ENCODE results near the gene LFNG.
A peak's percentile ranks its signal among the peaks of the same experiment; 100 is the strongest.

Gene LFNG

DNA sequence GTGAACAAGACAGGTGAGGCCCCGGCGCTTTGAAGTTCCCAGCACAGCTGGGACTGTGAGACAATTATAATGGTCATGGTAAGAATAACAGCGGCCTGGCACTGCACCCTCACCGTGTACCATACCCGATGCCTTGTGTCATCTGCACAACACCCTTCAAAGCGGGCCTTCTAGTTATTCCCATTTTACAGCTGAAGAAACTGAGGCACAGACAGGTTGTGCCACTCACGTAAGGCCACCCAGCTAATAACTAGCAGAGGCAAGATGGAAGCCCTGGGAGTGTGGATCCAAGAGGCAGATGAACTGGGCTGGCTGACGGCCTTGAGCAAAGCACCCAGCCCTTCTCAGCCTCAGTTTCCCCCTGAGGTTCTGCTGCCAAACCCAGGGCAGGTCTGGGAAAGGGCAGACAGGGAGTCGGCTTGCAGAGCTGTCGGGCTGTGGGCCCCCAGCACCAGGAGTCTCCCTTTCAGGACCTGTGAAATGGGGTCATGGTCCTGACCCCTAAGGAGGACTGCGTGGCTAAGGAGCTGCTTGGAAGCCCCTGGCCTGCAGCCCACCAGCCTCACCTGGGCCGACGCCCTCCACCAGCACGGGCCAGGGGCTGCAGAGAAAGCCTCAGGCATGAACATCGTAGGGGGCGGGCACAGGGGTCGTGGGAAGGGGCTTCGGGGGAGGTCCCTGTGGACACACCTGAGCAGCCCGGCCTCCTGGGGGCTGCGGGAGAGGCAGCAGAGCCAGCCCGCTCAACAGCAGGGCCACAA is 15.3 kb upstream of the LFNG start:
- DNase-seq = no peak

DNA sequence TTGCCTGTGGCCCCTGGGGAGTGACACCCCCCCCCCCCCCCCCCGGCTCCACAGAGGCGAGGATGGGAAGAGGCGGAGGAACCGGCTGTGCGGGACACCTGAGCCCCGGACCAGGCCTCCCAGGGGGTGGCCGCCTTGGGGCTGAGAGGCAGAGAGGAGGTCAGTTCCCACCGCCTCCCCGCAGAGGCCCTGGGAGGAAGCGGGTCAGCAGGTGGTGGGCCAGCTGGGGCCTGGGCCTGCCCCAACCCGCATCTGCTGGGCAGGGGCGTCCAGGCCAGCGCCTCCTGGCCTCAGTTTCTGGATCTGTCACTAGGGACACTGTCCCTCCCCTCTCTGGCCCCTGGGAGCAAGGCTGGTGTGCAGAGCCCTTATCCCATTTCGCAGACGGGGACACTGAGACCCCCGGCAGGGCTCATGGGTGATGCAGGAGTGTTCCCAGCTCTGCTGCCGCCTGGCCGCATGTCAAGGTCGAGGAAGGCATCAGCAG is 14.6 kb upstream of the LFNG start:
- no peak for DNase-seq

DNA sequence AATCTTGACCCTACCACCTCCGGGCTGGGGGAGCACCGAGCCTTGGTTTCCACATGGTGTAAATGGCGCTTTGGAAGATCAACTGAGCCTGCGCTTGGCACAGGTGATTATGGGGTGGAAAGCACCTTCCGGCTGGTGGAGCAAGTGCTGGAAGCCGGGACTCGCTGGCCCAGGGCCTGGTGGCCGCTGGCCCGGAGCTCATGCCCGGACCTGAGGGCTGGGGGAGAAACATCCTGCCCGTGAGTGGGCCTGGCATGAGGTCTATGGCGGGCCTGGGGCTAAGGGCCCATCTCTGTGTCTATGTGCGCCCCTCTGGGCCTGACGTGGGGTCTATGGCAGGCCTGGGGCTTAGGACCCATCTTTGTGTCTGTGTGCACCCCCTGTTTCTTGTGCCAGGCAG is 14.2 kb upstream of the LFNG start:
- no peak for DNase-seq

DNA sequence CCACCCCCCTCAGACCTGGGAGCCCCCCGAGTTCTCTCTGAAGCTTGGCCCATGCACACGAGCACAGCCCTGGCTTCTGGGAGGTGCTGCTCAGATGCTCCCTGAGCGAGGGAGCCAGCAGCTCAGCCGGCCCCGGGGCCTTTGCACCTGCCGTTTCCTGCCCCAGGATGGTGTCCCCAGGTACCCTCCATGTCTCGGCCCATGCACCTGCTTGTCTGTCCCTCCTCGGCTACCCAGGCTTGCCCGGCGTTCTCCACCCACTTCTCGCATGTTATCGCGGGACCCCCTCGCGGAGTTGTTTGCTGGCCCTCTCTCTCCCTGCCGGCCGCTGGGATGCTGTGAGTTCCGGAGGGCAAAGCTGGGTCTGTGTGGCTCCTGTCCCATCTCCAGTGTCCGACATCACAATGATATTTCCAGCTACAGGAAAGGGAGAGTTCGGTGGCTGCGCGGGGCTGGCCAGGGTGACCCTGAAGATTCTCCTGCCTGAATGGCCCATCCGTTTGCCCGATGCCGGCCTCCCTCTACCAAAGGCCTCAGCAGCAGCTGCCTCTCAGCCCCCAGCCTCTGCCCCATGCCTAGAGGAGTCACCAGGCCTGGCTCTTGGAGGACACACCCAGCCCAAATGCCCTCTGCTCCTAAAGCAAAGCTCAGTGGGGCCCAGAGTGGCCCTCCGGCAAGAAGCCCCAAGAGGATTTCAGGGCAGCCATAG is 12.2 kb upstream of the LFNG start:
- DNase-seq = no peak

DNA sequence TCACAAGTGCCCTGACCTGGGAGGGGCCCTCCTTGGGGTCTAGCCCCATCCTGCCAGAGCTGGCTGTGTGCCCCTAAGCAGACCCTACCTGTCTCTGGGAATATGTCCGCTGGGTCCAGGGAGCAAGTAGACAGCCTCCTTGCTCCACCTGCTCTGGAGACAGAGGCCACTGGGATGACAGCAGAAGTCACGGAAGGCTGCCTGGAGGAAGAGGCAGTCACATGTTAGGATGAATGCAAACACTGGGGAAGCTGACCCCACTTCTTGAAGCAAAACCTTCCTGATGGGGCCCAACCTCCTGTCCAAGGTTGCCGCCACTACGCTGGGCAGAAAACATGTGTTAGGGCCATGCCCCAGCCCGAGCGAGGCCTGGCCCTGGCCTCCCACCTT is 11.7 kb upstream of the LFNG start:
- no peak for DNase-seq

DNA sequence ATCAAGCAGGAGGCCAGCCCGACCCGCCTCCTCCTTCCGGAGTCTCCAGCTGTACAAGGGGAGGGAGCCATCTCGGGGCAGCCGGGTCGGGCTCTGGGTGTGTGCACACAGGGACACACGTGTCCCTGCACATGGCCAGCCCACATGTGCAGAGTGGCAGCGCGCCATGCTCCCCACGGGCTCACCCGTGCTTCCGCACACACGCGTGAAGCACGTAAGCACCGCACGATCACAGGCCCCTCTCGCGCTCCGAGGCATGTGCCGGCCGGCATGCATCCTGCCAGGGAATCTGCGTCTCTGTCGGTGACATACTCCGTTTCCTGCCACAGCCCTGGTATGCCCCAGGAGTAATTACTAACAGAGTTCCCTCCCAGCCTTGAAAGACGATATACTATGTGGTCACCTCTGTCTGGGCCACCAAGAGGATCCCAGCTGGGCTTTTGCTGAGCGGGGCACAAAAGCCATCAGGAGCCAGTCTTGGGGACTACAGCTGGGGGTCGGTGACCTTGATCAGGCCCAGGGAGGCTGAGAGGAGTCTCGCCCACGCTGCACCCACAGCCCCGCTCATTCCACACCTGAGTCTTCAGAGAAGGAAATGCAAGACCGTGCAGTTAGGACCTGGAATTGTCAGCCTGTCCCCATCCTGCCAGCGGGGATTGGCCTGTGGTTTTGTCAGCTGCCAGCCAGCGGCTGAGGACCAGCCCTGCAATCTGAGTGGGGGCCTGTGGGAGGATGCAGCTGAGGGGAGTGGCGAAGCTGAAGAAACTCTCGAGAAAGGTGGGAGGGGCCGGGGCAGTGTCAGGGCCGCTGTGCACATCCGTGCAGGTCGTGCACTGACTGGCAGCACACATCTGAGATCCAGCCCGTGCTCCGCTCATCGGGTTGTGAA is 11.0 kb upstream of the LFNG start:
- peak; percentile 9 for DNase-seq

DNA sequence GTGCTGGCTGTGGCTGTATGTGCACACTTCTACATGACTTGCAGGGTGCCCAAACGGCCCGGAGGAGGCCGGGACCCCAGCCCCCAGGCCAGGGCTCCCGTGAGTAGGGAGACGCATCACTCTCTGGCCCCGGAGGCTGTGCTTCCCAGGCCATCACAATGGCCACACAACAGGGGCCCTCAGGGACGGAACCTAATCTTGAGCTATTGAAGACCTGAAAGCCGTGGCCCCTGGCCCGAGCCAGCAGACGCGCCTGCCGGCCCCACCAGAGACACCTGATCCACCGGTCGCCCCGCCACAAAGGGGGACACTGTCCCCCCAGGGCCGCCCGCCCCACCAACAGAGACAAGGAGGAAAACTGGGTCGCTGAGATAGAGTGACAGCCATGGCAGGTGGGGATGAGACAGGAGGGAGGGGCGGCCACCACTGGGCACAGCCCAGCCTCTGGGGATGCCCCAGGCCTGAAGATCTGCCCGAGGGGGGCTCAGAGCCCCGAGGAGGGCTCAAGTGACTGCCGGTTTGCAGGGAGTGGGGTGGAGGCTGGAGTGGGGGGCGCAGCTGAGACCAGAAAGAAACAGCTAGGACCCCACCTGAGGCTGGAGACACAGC is 10.2 kb upstream of the LFNG start:
- no peak for DNase-seq

DNA sequence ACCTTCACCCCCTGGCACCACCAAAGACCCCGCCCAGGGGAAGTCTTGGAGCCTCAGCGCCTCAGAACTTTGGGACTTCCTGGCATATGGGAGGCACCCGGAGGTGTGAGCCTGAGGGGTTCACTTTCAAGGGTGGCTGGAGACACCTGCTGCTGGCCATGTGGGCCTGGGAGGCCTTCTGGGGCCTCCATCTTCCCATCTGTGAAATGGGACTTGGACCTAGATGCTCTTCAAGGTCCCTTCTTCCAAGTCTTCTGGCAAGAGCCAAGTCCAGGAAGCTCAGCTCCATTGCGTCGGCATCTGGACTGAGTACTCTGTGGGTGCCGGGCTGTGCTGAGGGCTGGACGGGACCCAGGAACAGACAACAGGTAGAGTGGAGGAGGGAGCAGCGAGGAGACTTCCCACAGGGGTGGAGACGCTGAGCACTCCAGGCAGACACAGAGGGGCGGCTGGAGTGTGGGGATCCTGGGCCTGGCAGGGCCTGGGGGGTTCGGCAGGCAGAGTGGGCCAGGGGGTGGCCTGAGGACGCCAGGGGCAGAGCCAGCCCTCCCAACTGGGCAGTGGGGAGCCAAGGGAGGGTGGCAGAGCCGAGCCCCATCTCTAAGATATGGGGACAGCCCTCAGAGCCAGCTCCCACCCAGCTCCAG is 9.3 kb upstream of the LFNG start:
- no peak for DNase-seq

DNA sequence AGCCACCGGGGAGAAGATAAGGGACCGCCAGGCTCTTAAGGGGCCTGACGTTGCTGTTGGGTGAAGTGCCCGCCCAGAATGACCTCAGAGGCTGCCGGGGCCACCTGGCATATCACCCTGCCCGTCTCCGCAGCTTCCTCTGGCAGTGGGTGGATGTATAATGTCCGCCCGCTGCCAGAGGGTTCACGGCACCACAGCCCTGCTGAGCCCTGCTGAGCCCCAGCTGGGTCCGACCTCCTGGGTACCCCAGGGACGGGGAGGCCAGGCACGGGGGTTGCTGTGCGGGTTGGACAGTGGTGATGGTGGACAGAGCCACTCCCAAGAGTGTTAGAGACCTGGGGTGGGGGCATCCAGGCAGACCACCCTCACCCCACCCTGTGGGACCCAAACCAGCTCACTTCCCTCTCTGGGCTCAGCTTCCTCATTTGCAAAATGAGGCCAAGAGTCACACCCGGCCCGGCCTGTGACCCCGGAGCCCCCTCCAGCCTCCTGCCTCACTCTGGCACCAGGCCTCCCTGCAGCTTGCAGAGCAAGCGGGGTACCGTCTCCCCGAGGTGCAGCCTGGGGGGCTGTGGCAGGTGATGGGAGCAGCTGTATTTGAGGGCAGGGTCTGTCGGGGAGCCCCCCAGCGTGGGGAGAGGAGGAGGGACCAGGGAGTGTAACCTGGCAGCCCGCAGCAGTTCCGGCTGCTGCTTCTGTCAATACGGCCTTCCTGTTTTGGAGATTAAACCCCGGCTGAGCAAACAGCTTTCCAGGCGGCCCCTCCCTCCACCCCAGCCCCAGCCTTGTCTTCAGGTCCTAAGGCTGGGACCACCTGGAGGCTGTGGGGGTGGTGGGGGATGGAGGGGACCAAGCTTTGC is 8.4 kb upstream of the LFNG start:
- DNase-seq = no peak

DNA sequence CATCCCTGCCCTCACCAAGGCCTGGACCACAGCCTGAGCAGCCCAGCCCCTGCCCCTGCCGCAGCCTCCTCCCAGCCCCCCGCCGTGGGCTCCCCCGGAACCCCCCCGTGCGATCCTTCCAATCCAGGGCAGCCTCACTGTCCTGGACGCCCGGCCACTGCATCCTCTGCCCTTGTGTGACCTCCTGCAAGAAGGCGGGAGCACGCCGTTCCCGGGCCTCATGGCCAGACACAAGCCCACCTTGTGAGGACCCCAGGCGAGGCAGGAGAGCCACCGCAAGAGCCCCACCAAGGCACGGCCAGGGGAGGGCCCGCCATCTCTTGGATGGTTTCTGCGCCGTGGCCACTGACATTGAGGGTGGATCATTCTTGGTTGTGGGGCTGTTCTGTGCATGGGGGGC is 7.8 kb upstream of the LFNG start:
- DNase-seq = no peak

DNA sequence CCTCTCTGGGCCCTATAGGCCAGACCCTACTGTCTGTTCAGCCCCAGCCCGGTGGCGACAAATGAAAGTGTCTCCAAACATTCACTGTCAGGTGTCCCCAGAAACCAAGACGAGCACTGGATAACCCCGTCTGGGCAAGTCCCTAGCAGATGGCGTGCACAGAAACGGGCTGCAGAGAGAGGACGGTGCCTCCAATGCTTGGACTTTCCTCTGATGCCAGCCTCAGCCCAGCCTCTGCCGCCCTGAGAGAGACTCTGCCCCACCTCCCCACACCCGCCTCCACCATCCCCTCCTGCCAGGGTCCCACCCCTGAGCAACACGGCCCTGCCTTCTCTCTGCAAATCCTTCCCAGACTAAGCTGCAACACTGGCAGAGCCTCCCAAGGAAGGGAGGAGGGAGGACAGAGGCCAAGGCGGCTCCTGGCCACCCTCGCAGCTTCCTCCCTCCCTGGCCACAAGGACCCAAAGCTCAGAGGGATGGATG is 7.4 kb upstream of the LFNG start:
- DNase-seq = no peak

DNA sequence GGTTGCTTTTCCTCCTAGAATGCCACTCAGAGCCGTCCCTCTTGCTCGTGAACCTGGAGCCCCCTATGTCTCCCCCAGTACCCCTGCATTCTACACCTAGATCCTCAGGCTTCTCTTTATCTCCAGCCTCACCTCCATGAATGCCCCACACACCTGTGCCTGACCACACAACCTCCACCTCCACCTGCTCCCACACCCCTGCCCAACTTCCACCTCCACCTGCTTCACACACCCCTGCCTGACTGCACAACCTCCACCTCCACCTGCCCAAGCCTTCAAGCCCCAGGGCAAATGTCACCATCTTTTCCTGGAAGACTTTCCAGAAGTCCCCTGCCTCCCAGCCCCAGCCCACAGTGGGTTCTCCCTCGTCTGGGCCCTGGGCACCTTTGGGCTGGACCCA is 6.9 kb upstream of the LFNG start:
- DNase-seq = no peak

DNA sequence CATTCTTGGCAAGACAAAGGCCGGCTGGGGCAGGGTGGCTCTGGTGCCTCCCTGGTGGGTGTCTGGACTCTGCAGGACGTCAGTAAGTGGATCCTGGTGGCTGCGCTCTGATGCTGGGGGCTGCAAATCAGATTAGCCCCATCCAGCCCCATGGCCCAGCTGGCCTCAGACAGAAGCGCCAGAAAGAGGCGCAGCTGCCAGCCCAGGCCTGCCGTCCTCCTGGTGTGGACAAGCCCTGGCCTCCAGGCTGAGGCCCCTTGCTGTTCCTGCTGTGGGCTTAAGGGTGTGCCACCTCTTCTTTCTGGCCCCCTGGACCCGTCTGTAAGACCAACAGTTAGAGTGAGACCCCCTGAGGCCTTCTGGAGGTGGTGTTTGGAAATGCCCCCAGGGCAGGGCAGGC is 5.9 kb upstream of the LFNG start:
- DNase-seq = no peak

DNA sequence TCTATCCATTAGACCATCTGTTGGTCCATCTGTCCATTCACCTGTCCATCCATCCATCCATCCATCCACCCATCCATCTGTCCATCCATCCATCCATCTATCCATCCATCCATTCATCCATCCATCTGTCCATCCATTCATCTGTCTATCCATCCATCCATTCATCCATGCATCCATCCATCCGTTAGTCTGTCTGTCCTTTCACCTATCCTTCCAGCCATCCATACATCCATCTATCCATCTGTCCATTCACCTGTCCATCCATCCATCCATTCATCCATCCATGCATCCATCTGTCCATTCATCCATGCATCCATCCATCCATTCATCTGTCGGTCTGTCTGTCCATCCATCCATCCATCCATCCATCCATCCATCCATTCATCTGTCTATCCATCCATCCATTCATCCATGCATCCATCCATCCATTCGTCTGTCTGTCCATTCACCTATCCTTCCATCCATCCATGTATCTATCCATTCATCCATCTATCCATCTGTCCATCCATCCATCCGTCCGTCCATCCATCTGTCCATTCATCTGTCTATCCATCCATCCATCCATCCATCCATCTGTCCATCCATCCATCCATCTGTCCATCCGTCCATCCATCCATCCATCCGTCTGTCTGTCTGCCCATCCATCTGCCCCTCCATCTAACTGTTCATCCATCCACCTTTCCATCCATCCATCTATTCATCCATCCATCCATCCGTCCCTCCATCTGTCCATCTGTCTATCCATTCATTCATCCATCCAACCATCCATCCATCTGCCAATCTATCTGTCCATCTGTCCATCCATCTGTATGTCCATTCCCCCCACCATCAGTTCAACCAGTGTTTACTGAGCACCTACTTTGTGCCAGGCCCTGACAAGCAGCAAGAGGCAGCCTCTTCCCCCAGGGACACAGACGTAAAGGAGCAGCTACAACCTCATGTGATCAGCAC is 4.8 kb upstream of the LFNG start:
- DNase-seq = no peak

DNA sequence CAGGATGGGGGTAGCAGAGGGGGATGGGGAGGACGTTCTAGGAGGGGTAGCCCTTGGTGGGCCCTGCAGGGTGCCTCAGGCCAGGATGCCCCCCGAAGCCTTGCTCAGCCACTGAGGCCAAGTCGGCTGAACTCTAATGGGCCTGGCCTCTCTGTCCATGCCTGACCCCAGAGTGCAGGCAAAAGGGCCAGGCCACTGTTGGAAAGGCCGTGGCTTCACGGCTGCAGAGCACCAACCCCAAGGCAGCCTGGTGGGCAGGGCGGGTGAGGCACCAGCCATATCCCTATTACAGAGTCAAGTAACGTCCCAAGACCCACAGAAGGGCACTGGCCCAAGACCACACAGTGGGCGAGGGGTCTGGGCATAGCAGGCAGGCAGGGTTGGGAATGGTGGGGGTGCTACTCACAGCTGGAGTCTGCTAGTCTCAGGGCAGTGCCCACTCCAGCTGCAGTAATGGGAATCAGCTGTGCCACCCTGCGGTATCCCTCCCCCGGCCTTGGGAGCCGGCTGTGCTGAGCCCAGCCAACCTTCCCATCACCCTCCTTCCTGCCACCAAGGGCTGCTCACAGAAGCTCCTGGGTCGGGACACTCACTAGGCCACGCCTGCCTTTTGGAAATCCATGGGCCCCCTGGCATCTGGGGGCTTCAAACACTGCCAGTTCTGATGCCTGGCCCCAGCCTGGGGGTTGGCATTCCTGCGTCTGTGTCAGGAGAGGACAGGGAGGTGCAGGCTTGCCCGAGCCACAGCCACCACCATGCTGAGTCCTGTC is 4.0 kb upstream of the LFNG start:
- DNase-seq = no peak

DNA sequence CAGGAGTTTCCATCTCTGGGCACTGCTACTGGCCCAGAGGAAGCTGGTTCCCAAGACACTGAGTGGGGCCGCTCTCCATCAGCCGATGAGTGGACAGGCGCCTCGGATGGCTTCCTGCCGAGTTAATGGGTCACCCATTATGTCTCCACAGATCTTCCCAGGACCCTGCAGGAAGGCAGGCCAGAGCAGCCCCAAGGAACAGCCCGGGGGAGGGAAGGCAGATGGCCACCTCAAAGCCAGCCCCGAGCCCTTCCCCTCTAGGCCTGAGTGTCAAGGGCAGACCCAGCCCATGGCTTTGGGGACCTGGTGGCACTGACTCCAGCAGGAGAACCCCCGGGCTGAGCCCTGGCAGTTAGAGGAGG is 3.4 kb upstream of the LFNG start:
- no peak for DNase-seq

DNA sequence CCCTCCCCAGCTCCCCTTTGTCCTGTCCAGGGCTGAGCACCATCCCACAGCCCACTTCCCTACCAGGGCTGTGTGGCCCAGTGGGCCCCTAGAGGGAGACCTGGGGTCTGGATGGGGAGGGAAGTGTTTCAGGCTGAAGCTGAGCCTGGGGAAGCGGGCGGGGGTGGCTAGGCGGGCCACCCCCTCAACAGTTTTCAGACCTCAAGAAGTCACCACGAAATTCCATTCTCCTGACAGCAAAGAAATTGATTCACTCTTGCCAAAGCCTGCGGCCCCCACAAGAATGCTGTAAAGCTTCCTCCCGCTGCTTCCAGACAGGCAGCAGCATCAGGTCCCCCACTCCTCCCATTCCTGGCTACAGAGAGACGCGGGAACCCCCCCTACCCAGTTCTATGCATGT is 2.5 kb upstream of the LFNG start:
- no peak for DNase-seq

DNA sequence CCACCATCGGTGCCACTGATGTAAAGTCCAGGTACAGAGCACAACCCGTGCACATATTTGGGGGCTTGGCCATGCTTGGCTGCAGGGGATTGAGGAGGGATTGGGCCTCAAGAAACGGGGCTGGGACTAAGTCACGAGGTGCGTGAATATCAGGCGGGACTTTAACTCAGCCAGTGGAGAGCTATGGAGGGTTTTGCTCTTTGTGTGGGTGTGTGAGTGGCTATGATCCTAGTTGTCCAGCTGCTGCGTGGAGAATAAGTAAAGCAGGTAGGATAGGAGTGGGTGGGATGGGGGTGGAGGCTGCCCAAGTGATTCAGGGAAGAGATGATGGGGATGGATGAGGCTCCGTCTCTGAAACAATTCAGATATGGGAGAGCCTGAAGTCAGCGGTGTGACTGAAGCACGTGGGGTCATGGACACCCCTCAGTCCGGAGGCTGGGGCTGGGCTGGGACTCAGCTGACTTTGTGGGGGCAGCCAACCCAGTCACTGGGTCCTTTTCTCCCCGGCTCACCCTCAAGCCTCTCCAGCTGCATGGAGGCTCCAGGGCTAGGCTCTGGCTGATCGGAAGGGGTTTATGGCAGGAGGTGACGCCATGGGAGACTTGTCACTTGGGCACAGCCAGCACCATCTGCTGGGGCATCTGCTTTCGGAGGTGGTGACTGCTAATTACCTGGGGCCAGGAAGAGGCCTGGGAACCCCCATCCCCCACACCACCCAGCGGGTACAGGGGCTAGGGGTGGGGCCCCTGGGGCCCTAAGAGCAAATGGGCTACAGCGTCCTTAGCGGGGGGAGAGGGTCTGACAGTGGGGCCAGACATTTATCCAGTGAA is 1.7 kb upstream of the LFNG start:
- DNase-seq = no peak

DNA sequence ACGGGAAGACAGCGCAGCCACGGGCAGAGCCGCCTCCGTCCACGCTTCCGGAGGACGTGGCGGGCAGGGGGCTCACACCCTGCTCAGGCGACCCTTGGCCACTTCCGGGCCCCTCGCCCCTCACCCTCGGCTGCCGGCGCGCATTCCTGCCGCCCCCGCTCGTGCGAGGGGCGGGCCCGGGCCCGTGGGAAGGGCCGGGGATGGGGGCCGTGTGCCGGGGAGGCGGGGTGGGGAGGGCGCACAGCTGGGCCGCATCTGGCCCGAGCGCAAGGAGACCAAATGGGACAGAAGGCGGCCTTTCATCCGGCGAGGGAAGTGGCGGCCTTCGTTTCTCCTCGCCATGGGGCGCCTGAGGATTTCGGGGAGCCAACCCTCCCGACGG is 846 bp upstream of the LFNG start:
- DNase-seq = no peak

All from NCI-H2227 treated with DMSO at 0.1 percent for 48 hours (cell line).